Stimulated activated CD8-positive, alpha-beta memory T cell treated with anti-CD3 and anti-CD28 coated beads, Interleukin-4, amount 100 ng/mL, for 48 hours (primary cell): ENCODE data around the gene TRAPPC6A.

ENCODE experiments used
- DNase-seq: peaks from one replicate; pipeline ENCODE4 v3.0.0-alpha.2; 2020

TRAPPC6A gene

GRCh38 chr19:45146251-45146650, 31.8 kb downstream of the TRAPPC6A start:
- DNase-seq, result no peak

- DNase-seq, result no peak
Measured at GRCh38 chr19:45145270-45146189, 32.5 kb downstream of the TRAPPC6A start.

DNA sequence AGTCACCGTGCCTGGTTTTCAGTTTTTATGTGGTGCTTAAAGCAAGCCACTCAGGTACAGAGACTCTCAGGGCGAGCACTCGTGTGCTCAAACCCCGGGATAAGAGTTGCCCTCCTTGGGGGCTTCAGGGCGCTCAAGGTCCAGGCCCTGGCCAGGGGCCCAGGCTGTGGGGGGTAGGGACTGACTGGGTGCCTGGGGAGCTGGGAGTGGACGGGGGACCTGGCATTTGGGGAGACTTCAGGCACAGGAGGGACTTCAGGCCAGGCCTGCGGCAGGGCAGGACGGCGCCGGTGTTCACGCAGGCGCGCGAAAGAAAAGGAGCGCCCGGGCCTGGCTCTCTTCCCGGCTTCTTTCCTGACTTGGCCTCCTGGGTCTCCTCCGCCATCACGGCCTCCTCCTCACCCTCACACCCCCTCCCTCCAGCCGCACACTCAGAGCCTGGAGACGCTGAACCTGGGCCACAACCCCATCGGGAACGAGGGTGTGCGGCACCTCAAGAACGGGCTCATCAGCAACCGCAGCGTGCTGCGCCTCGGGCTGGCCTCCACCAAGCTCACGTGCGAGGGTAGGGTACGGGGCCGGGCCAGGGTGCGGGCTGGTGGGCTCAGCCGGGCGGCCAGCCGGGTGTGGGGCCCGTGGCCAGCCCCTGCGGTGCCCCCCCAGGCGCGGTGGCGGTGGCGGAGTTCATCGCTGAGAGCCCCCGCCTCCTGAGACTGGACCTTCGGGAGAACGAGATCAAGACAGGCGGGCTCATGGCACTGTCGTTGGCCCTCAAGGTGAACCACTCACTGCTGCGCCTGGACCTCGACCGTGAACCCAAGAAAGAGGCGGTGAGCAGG, 33.4 kb downstream of the TRAPPC6A start:
- no peak for DNase-seq

- DNase-seq, result no peak
Measured at GRCh38 chr19:45142726-45143110, 35.3 kb downstream of the TRAPPC6A start.

- DNase-seq, result no peak
Measured at GRCh38 chr19:45142016-45142725, 35.9 kb downstream of the TRAPPC6A start.

DNA sequence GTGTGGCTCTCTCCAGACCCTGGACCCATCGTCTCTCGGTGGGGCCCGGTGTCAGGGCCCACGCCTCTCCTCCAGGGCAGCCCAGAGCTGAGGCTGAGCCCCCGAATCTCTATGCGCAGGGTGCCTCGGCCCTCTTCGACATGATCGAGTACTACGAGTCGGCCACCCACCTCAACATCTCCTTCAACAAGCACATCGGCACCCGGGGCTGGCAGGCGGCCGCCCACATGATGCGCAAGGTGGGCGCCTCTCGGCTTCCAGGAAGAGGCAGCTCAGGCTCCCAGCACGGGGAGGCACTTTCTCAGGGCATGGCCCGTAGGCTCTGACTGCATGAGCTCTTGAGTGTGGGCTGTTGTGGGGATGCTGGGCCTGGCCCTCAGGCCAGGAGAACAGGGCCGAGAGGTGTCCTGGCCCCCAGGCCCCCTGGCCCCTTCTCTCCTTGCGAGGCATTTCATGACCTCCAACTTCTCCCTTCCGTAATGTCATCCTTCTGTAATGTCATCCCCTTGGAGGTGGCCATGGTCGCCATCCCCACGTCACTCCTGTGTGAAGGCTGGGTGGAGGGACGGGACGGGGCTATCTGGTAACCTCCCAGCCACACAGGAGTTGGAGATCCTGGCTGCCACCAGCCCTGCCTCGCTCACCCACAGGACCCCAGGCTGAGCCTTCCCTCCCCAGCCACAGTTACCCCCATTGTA, 36.7 kb downstream of the TRAPPC6A start:
- DNase-seq, result no peak

- DNase-seq, result no peak
Measured at GRCh38 chr19:45140533-45140932, 37.5 kb downstream of the TRAPPC6A start.

DNA sequence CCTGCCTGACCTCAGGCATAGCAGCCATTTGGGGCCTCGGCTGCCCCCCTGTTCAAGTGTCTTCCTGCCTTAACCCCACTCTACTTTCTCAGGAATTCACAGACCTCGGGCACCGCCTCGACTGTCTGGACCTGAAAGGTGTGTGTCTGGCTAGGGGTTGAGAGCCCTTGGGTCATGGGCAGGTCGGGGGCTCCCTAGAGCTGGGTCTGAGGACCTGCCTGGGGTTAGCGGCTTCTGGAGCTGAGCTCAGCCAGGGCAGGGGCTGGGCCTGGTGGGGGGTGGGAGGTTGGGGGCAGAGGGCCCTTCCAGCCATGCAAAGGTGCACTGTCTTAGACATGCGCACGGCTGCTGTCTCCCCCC, 37.9 kb downstream of the TRAPPC6A start:
- DNase-seq, result no peak

DNA sequence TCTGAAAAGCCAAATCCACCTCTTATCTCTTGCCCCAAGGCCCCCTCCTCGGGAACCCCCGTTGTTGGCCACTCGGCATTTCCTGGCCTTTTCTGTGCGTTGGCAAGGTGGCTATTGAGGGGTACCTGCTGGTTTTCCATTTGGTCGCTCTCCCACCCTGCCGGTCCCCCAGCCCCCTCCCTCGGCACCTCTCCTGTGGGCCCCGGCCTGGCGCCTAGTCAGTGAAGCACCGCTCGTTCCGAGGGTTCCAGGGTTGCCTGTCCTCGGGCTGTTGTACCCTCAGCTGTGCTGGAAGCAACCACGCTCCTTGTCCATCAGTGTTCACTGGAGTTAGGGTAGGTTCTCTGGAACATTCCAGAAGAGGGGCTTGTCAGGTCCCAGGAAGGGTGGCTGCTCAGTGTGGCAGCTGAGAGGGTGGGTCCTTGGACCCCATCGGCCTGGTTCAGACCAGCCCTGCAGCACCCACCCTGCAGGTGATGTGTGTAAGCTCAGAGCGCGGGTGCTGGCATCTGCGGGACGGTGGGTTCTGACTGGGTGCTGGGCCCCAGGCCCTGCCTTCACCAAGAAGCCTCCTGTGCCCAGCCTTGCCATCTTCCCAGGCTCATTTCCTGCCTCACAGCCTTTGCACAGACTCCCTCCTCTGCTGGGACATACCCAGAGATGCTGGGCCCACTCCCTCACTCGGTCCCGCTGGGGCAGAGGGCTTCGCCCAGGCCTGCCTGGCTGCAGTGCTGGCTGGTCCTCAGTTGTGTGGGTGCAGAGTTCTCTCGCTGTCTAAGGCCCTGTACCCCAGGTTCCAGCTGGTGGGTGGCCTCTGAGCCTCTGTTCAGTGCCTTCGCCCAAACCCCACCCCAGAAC, 38.5 kb downstream of the TRAPPC6A start:
- no peak for DNase-seq

GRCh38 chr19:45138303-45138751, 39.7 kb downstream of the TRAPPC6A start:
- DNase-seq, result no peak

DNA sequence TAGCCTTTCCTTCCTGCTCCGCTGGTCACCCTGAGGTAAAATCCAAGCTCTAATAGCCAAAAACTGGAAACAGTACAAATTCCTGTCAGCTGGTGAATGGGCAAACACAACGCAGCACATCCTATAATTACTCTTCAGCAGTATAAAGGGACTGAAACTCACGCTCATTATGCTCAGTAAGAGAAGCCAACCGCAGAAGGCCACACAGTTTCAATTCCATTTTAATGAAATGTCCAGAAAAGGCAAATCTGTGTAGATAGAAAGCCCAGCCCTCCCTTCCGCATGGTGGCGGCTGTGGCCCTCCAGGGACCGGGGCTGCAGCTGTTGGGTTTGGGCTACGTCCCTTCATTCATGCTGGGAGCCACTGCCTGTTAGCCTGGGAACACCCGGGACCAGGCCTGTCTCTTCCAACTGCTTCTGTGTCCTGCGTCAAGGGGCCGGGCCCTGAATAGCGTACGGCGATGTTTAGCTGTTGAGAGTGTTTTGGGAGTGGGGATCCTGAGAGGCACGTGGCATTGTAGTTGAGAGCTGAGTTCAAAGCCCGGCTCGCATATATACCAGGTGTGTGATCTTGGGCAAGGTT, 40.8 kb downstream of the TRAPPC6A start:
- no peak for DNase-seq

DNA sequence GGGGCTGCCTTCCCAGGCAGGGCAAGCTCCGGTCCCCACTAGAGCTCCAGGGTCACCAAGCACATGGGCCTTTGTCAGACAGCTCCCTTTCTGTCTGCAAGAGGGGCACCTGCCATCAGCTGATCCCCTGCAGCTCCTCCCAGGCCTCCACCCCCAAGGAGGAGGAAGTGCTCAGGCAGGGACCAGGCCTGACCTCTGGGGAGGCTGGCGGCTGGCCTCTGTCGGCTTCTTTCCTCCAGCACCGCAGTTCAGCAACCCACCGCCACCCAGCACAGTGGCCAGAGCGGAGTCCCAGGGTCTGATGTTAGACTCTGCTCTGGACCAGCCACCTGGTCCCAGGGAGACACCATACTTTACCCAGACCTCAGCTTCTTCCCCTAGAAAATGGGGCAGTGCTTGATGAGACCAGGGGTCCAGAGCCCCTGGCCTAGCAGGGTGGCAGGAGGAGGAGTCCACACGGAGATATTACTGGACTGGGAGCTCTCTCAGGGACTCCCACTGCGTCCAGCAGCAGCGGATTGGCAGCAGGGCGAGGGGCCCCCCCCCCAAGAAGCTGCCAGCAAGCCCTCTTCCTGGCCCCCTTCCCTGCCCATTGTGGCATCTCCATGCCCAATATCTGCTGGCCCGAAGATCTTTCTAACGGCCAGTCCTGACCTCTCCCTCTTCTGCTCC, 41.4 kb downstream of the TRAPPC6A start:
- DNase-seq, result no peak

GRCh38 chr19:45135176-45135885, 42.7 kb downstream of the TRAPPC6A start:
- DNase-seq, result no peak

DNA sequence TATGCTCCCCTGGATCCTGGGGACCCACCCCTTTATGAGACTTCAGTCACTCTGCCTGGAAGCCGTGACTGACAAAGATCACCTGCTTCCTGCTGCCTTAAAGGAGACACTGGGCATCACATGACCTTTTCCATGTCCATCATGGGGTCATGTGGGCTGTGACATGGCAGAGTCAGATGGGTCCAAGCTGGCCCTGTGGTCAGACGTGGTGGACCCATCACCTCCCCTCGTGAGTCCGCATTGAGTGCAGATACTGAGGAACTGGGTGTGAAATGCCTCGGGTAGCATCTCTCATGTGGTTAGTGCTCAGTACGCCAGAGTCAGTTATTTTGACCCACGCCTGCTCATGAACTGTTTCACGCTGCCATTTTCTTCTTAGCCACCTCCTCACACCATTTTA, 44.4 kb downstream of the TRAPPC6A start:
- DNase-seq, result no peak

DNA sequence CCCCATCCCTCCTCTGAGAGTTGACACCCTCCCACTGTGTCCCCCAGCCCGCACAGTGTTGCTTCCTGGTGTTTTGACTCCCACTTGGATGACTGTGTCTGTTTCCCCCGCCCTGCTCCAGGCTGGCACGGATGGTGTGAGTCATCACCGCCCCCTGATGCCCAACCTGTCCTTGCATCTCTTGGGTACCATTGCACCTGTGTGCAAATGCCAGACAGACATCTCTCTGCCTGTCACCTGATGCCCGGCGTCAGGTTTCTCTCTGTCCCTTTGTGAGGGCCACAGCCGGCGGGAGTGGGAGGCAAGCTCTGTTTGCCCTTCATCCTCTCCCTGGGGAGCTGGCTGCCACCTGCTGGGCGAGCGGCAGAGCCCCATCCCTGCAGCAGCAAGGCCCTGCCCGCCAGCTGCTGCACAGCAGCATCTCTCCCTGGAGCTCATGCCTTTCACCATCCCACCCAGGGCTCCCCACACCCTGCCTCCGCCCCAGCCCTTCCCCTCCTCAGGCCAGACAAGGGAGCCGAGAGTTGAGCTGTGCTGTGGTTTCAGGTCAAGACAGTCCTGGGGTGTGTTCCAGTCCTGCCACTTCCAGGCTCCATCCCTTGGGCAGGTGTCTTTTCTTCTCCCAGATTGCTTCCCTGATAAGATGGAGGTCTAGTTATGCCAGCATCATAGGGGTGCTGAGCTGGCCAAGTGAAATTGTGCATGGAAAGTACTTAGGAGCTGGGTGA, 47.0 kb downstream of the TRAPPC6A start:
- DNase-seq, result no peak

DNA sequence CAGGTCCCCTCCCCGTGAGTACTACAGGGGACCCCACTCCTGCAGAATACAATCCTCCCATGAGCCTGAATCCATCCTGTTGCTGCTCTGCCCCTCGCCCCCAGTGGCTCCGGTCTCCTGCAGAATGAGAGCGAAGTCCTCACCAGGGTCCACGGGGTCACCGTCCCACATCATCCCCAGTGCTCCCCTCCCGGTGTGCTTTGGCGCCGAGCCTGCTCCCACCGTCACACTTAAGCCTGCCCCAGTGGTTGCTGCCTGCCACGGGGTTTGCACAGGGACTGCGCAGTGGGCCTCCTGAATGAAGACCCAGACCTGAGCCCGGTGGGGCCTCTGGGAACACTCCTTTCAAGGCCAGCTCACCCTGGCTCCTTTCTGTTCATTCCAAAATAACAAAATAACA, 47.8 kb downstream of the TRAPPC6A start:
- DNase-seq, result no peak

- DNase-seq, result no peak
Measured at GRCh38 chr19:45128806-45129205, 49.2 kb downstream of the TRAPPC6A start.

DNA sequence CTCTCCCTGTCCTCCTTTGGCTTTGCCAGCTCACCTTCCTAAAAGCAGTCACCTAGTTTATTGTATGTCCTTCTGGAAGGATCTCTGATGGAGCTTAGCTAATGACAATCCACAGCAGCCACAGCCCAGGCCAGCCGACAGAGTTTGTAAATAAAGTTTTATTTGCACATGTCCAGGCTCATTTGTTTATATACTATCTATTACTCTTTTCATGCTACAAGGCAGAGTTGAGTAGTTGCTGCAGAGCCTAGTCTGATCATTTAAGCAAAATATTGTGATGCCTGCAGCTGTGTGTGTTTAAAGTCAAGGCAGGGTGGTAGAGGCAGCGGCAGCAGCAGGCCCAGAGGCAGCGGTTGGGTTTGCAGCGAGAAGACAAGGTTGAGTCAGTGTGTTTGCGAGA, 49.9 kb downstream of the TRAPPC6A start:
- DNase-seq, result no peak

- no peak for DNase-seq
Measured at GRCh38 chr19:45126654-45127053, 51.4 kb downstream of the TRAPPC6A start.
